Activated effector memory CD4-positive, alpha-beta T cell treated with Interleukin-2 at 50 U/mL for 16 hours (primary cell): ENCODE measurements around the gene PTPMT1.

ENCODE experiments used
- DNase-seq: peaks from one replicate; pipeline ENCODE4 v3.0.0-alpha.2; 2020

Gene PTPMT1

DNA sequence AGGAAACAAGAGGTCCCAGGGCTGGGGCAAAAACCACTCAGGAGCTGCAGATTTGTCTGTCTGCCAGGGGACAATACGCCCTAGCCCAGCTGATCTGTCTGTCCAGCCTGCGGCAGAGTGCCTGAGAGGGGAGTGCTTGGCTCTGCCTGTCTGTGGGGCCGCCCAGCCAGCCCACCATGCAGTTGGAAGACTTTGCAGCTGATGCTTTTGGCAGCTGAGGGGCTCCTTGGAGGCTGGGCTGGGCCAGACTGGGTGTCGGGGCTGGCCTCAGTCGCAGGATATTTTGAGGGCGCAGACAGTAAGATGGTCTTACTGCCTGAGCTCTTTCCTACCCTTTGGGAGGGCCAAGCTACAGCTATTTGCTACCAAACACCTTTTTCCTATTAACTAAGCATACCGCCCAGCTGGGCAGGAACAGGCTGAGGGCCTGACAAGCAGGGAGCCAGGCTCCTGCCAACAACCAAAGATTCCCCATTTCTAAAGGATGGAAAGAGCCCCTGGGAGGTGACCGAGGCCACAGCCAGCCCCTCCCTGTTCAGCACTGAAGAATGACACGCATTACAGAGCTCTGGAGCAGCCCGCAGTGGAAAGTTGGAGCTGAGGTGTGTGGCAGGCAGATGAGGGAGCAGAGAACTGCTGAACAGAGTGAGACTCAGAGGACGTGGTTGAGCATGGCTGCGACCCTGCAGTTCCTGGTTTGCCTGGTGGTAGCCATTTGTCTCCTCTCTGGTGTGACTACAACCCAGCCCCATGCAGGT lies 20.9 kb downstream of the PTPMT1 start, which contains the start of gene FAM180B:
FAM180B (plus strand) TSS at position 581 of the 758 bp plus-strand sequence; CDS start at position 672, 91 bp downstream.
- no peak for DNase-seq

DNA sequence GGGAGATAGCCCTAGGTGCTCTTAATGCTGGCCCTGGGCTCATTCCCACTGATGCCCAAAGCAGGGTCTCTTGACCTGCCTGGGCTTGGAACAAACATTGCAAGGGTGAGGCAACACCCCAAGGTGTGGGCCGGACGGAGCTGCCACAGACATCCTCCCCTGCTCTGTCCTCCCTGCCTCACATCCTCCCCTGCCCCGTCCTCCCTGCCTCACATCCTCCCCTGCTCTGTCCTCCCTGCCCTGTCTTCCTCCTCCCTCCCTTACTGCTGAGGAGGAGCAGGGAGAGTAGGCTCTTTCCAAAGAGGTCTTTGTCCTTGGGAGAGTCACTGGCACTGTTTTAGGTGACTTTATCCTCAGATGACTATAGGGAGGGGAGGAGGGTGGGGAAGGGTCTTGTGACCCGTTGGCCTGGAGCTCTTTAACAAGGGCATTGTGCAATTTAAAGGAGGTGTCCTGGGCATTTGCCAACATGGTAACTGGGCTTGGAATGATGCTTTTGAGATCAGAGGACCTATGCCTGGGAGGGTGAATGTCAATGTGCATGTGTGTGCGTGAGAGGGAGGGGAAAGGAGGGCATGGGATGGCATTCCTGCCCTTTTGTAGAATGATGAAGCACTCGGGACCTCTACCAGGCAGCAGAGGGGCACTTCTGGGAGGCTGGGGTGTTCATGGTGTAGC lies 21.8 kb downstream of the PTPMT1 start:
- no peak for DNase-seq

DNA sequence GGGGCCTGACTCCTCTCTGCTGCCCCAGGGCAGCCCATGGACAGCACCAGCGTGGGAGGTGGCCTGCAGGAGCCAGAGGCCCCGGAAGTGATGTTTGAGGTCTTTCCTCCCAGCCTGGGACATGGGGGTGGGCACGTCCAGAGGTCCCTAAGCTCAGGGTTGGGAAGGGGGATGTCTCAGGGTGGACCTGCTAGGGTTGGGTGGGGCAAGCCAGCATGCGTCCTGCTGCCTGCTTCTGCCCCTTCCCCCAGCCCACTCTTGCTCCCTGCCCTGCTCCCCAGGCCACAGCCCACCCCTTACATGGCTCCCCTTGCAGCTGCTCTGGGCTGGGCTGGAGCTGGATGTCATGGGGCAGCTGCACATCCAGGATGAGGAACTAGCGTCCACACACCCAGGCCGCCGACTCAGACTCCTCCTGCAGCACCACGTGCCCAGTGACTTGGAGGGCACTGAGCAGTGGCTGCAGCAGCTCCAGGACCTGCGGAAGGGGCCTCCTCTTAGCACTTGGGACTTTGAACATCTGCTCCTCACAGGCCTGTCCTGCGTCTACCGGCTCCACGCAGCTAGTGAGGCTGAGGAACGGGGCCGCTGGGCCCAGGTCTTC lies 22.4 kb downstream of the PTPMT1 start:
- no peak for DNase-seq

DNA sequence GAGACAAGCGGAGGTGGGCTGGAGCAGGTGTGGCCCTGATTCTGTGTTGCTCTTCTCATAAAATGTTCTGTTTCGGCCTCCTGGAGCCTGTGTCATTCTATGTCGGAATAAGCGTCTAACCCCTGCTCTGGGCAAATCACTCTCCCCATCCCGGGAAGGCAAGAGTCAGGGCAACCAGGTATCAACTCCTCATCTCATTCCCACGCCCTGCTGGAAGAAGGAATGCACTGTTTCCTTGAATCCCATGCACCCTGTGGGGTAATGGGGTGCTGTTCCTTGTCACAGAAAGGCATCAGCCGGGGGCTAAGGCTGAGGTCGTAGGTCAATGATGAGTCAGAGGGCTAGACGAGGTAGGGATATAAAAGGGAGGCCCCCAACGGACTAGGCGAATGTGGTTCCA lies 23.7 kb downstream of the PTPMT1 start:
- DNase-seq, result no peak

GRCh38 chr11:47589584-47589976 lies 24.2 kb downstream of the PTPMT1 start:
- DNase-seq, result no peak

DNA sequence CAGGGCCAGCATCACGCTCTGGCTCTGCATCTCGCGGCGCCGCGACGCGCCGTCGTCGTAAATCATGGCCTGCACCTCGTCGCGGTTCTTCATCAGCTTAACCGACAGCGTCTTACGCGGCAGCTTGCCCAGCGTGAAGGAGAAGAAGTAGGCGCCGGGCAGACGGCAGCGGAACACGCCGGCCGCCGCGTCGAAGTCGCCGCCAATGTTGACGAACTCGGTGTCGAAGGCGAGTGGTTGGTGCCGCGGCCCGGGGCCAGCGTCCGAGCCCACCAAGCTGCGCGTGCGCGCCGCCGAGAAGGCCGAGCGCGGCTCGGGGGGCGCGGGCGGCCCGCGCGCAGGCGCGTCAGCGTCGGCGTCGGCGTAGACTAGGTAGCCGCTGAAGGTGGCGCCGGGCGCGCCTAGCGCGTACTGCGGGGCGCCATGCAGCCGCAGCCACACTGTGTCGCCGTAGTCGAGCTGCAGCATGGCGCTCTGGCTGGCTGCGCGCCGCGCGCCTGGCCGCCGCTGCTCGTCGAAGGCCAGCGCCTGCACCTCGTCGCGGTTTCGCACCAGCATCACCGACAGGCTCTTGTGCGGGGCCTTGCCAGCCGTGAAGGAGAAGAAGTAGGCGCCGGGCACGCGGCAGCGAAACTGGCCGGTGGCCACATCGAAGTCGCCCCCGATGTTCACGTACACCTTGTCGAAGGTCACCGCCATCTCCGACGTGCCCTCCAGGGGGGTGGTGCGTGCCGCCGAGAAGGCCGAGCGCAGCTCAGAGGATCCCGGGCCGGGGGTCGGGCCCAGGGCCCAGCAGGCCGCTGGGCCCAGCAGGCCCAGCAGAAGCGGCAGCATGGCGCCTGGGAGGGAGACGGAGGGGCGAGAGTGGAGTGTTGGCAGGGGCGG lies 24.8 kb downstream of the PTPMT1 start:
- no peak for DNase-seq

DNA sequence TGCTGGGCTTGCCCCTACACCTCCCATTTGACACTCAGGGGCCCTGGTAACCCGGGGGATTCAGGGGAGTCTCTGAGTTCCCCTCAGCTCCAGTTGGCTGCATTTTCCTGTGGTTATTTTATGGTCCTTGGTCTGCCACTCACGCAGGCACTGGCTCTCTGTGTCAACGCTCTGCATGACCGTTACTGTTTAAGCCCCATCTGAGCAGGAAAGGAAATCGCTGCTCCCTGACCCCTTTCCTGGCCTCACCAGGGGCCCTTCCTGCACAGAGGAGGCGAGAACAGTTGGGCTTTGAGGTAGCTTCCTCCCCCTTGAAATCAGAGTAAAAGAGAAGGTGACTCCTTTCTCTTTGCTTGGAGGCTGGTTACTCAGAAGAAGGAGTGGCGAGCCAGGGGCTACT lies 26.4 kb downstream of the PTPMT1 start:
- DNase-seq, result no peak

GRCh38 chr11:47592251-47592650 lies 26.9 kb downstream of the PTPMT1 start:
- no peak for DNase-seq

- DNase-seq, result no peak
Measured at GRCh38 chr11:47592970-47593369, 27.6 kb downstream of the PTPMT1 start.

DNA sequence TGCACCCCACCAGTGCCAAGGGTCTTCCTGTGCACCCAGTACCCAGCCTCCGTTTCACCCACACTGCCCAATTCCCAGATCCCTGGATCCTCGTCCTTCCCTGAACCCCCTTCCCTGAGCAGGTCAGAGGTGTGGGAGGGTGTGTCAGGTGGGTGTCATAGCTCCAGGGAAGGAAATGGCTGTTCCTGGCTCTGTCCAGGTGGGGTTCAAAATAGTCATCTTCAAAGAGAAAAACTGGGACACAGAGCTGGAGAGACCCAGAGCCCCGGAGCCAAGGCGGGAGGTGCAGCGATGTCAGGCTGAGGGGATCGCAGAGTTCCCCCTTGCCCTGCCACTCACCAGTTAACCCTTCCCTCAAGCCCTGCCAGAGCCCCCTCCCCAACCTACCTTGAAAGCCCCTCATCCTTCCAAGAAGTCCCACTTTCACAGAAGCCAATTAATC lies 28.1 kb downstream of the PTPMT1 start:
- DNase-seq, result no peak

DNA sequence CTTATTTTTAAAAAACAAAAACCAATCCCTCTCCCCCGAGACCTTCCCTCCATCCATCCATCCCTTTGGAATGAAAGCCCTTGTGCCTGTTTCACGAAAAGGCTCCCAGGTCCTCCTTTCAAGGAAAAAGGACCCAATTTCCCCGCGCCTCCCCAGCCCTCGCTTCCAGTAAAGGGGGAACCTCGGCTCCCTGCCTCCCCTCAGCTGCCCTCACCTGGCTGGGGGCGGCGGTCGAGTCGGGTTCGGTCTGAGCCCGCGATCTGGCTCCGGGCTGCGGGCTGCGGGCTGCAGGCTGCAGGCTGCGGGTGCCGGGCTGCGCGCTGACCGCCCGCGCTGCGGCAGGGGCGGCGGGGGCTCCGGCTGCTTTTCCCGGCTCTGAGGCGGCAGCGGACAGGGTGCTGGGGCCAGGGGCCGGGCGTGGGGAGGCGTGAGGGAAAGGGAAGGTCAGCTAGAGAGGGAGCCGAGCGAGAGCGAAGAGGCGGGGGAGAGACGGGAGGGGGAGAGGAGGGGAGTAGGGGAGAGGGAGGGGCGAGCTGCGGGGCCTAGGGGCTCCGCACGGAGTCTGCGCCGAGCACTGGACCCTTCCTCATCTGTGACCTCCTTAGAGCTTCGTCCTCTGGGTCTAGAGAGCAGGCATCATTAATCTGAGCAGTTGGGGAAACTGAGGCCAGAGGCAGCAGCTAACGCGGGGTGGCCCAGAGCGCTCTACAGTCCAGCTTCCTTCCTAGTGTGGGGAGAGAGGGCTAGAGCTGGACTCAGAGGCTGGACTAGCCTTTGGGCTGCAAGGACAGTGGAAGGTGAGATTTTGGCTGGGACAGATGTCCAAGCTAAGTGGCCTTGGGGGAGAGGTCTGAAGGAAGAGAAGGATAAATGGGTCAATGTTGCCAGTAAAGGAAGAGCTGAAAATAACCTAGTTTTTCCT lies 28.8 kb downstream of the PTPMT1 start, which contains the start of gene C1QTNF4:
C1QTNF4 (minus strand) TSS at position 478 of the 922 bp plus-strand sequence. CDS start 3,601 bp downstream, outside the sequence.
- no peak for DNase-seq

- no peak for DNase-seq
Measured at GRCh38 chr11:47595029-47595428, 29.6 kb downstream of the PTPMT1 start.

DNA sequence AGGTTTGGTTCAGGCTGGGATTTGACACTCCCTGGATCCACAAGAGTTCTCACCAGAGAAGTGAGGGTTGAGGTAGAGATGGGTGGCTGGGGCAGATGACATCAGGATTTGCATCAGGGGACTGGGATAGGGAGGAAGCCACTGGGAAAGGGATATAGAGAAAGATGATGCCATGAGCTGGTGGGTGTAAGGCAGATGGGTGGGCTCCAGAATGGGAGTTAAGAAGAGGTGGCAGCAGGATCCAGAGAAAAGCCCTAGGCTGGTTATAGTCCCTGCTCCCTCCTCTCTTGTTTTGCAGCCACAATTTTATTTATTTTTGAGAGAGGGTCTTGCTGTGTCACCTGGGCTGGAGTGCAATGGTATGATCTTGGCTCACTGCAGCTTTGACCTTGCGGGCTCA lies 30.6 kb downstream of the PTPMT1 start:
- DNase-seq, result no peak

DNA sequence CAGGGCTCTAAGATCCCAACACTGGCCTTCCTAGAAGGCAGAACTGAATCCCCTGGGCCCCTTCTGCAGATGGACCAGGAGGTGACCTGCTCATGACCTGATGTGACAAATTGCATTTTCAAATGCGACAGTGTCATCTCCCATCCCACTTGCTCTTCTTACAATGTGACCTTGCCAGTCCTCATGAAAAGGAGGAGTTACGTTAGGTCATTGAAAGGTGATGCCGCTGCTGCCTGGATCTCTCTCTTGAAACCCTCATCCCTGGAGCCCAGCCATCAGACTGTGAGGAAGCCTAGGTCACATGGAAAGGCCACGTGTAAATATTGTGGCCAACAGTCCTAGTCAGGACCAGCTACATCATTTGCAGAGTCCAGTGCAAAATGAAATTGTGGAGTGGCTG lies 34.5 kb downstream of the PTPMT1 start:
- DNase-seq, result no peak

DNA sequence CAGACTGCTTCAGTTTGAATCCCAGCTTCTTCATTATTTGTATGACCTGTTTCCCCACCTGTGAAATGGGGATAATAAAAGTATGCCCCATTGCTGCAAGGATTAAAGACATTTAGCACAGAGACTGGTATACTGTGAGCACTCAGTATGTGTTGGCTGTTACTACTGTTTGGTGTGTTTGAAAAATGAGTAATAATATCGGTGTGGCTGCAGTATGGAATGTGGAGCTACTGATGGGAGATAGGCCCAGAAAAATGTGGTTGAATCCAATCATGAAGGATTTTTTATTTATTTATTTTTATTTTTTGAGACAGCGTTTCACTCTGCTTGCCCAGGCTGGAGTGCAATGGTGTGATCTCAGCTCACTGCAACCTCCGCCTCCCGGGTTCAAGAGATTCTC lies 37.9 kb downstream of the PTPMT1 start:
- DNase-seq, result no peak

GRCh38 chr11:47605921-47606320 lies 40.5 kb downstream of the PTPMT1 start:
- no peak for DNase-seq

DNA sequence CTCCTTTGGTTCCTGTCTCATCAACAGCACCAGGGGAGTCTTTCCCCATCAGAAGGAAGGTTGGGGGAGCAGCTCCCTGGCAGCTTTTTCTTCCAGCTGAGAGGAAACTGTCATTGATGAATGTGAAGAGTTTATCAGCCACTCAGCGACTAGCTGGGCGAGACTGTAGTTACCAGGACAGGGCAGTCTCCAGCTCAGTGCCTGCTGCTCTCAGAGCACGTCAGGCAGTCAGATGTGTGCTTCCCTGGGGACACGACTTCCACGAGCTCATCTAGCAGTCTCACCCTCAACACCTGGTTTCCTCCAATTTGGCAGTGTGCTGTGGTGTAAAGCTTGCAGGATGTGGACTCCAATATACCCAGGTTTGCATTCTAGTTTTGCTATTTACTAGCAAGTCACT lies 41.3 kb downstream of the PTPMT1 start:
- DNase-seq, result no peak

GRCh38 chr11:47607380-47607779 lies 42.0 kb downstream of the PTPMT1 start:
- no peak for DNase-seq

DNA sequence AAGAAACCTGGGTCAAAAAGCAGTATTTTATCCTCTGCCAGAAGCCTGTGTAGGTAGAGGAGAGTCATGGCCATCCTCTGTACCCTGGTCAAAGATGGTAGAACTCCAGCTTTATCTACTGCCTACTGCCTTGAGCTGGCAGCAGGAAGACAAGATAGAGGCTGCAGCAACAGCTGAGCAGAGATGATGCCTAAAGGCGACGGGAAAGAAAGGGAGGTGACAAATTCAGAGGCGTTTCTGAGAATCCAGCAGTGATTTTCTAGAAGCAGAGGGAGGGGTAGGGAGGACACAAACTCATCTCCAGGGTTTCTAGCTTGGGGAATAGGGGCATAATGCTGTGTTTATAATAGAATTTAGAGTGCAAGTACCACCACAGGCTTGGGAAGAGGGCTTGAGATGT lies 44.3 kb downstream of the PTPMT1 start:
- DNase-seq, result no peak

GRCh38 chr11:47611348-47611794 lies 46.0 kb downstream of the PTPMT1 start:
- DNase-seq, result no peak

GRCh38 chr11:47615249-47615648 lies 49.9 kb downstream of the PTPMT1 start:
- no peak for DNase-seq
